H9 (cell line): ENCODE results near the gene DLG2. TPM values are rescaled to one million over a fixed set of nuclear protein-coding genes. Genes with fewer than 3 reads are reported as not detected.

ENCODE experiments used
- DNase-seq: peaks from one replicate; pipeline ENCODE4 v3.0.0-alpha.2; 2017
- H2AFZ ChIP-seq: one replicate; pipeline ENCODE4 v1.6.1; 2013; ENCODE audit warnings: mild to moderate bottlenecking, low read length, control low read depth, moderate library complexity
- H2AK5ac ChIP-seq: 2 replicates; pipeline ENCODE4 v1.6.1; 2013; ENCODE audit warnings: low read length, control low read depth, mixed read lengths; ENCODE audit not compliant: insufficient read length
- H2BK120ac ChIP-seq: one replicate; pipeline ENCODE4 v1.6.1; 2013; ENCODE audit warnings: low read depth, mild to moderate bottlenecking, low read length, control low read depth, inconsistent platforms; ENCODE audit not compliant: poor library complexity, severe bottlenecking
- H2BK12ac ChIP-seq: 2 replicates; pipeline ENCODE4 v1.6.1; 2013; ENCODE audit warnings: low read length, control low read depth, mixed read lengths, low read depth; ENCODE audit not compliant: insufficient read length
- H2BK15ac ChIP-seq: 2 replicates; pipeline ENCODE4 v1.6.1; 2013; ENCODE audit warnings: low read depth, low read length, control low read depth
- H2BK20ac ChIP-seq: one replicate; pipeline ENCODE4 v1.6.1; 2013; ENCODE audit warnings: low read depth, mild to moderate bottlenecking, low read length, control low read depth, inconsistent platforms; ENCODE audit not compliant: poor library complexity, severe bottlenecking
- H2BK5ac ChIP-seq: 2 replicates; pipeline ENCODE4 v1.6.1; 2013; ENCODE audit warnings: low read length, control low read depth, mixed read lengths; ENCODE audit not compliant: insufficient read length
- H3K14ac ChIP-seq: 2 replicates; pipeline ENCODE4 v1.6.1; 2013; ENCODE audit warnings: low read length, control low read depth; ENCODE audit not compliant: insufficient read depth
- H3K18ac ChIP-seq: 2 replicates; pipeline ENCODE4 v1.6.1; 2013; ENCODE audit warnings: low read depth, mild to moderate bottlenecking, mixed read lengths, low read length, control low read depth; ENCODE audit not compliant: insufficient read length
- H3K23ac ChIP-seq: 2 replicates; pipeline ENCODE4 v1.6.1; 2013; ENCODE audit warnings: low read length, control low read depth, mixed read lengths, low read depth; ENCODE audit not compliant: insufficient read length
- H3K23me2 ChIP-seq: 2 replicates; pipeline ENCODE4 v1.6.1; 2013; ENCODE audit warnings: low read depth, mild to moderate bottlenecking, mixed read lengths, low read length, control low read depth; ENCODE audit not compliant: insufficient read length, poor library complexity, severe bottlenecking
- H3K27ac ChIP-seq: 2 replicates; pipeline ENCODE4 v1.5.1; 2013; ENCODE audit warnings: low read length, control low read depth, mixed read lengths, low read depth; ENCODE audit not compliant: insufficient read length
- H3K27me3 ChIP-seq: 2 replicates; pipeline ENCODE4 v1.6.1; 2013; ENCODE audit warnings: low read length, control low read depth, inconsistent platforms; ENCODE audit not compliant: insufficient read depth
- H3K4ac ChIP-seq: 2 replicates; pipeline ENCODE4 v1.6.1; 2013; ENCODE audit warnings: low read depth, mild to moderate bottlenecking, control low read depth, inconsistent platforms, low read length, moderate library complexity
- H3K4me1 ChIP-seq: 2 replicates; pipeline ENCODE4 v1.6.1; 2013; ENCODE audit warnings: low read length, control low read depth, inconsistent platforms; ENCODE audit not compliant: insufficient read depth
- H3K4me2 ChIP-seq: 2 replicates; pipeline ENCODE4 v1.6.1; 2013; ENCODE audit warnings: low read length, control low read depth, mixed read lengths; ENCODE audit not compliant: insufficient read length, insufficient read depth
- H3K56ac ChIP-seq: 2 replicates; pipeline ENCODE4 v1.6.1; 2013; ENCODE audit warnings: low read depth, mild to moderate bottlenecking, mixed read lengths, low read length, control low read depth; ENCODE audit not compliant: insufficient read length
- H3K79me1 ChIP-seq: 2 replicates; pipeline ENCODE4 v1.6.1; 2013; ENCODE audit warnings: low read depth, mild to moderate bottlenecking, moderate library complexity, low read length, control low read depth, inconsistent platforms; ENCODE audit not compliant: insufficient read depth, poor library complexity, severe bottlenecking
- H3K79me2 ChIP-seq: 2 replicates; pipeline ENCODE4 v1.6.1; 2013; ENCODE audit warnings: low read length, control low read depth, inconsistent platforms; ENCODE audit not compliant: insufficient read depth
- H3K9ac ChIP-seq: 2 replicates; pipeline ENCODE4 v1.6.1; 2013; ENCODE audit warnings: low read length, control low read depth, mixed read lengths; ENCODE audit not compliant: insufficient read length; ENCODE audit errors: extremely low read depth
- H3K9me3 ChIP-seq: one replicate; pipeline ENCODE4 v1.6.1; 2013; ENCODE audit warnings: low read depth, low read length, inconsistent platforms; ENCODE audit not compliant: control insufficient read depth
- H3T11ph ChIP-seq: one replicate; pipeline ENCODE4 v1.6.1; 2013; ENCODE audit warnings: mild to moderate bottlenecking, low read length, control low read depth, inconsistent platforms
- H4K20me1 ChIP-seq: one replicate; pipeline ENCODE4 v1.6.1; 2013; ENCODE audit not compliant: control insufficient read depth, insufficient read length, insufficient read depth
- H4K5ac ChIP-seq: 2 replicates; pipeline ENCODE4 v1.6.1; 2013; ENCODE audit warnings: low read depth, mild to moderate bottlenecking, mixed read lengths, low read length, control low read depth; ENCODE audit not compliant: insufficient read length
- H4K8ac ChIP-seq: replicated peaks from 2 replicates; pipeline ENCODE4 v1.6.1; 2013; ENCODE audit warnings: low read length, control low read depth, mixed read lengths, low read depth; ENCODE audit not compliant: insufficient read length
- H4K91ac ChIP-seq: 2 replicates; pipeline ENCODE4 v1.6.1; 2013; ENCODE audit warnings: low read depth, mild to moderate bottlenecking, moderate library complexity, mixed read lengths, low read length, control low read depth; ENCODE audit not compliant: insufficient read length
- H3K27ac Mint-ChIP-seq, 3 experiments: 2 replicates in 2 of 3; 3 replicates in 1 of 3; pipeline ENCODE4 v1.8.0; 2020 to 2021; ENCODE audit warnings: mixed read lengths in 3 of 3, mild to moderate bottlenecking in 1 of 3, moderate library complexity in 1 of 3
- H3K27me3 Mint-ChIP-seq: 2 replicates; pipeline ENCODE4 v1.8.0; 2021; ENCODE audit warnings: low read depth, mild to moderate bottlenecking, moderate library complexity, mixed read lengths
- H3K36me3 Mint-ChIP-seq, 3 experiments: 2 replicates in 2 of 3; 3 replicates in 1 of 3; pipeline ENCODE4 v1.8.0; 2020 to 2021; ENCODE audit warnings: low read depth in 3 of 3, mixed read lengths in 3 of 3; ENCODE audit not compliant: insufficient read depth in 1 of 3
- H3K4me1 Mint-ChIP-seq, 2 experiments: 2 replicates each; pipeline ENCODE4 v1.8.0; 2020; ENCODE audit warnings: mixed read lengths in 2 of 2
- H3K4me3 Mint-ChIP-seq, 2 experiments: 2 replicates in 1 of 2; 3 replicates in 1 of 2; pipeline ENCODE4 v1.8.0; 2020 to 2021; ENCODE audit warnings: mild to moderate bottlenecking in 2 of 2, mixed read lengths in 2 of 2, moderate library complexity in 1 of 2
- H3K9me3 Mint-ChIP-seq, 2 experiments: 2 replicates in 1 of 2; 3 replicates in 1 of 2; pipeline ENCODE4 v1.8.0; 2020; ENCODE audit warnings: mild to moderate bottlenecking in 2 of 2, mixed read lengths in 2 of 2, moderate library complexity in 1 of 2
- WGBS: extraction: QIAGEN DNeasy Blood & Tissue Kit; methylation state at CpG from one replicate; pipeline ENCODE4 v1.1.7; 2013; ENCODE audit warnings: missing lambda C conversion rate, low lambda C conversion rate, mixed read lengths; ENCODE audit not compliant: insufficient read length; ENCODE audit errors: extremely low coverage; 5-methylcytosine and 5-hydroxymethylcytosine counted together
- total RNA-seq: library from RNA; stranded (reverse); gene quantifications from 2 replicates; pipeline ENCODE4 v1.2.1, GENCODE V29; 2021
- TF ChIP-seq, protein P1 (sequence below): fragments of 200-600 bp; sonication (generic); conservative IDR thresholded peaks from 3 replicates; pipeline ENCODE4 v1.8.0; 2021; ENCODE audit warnings: antibody characterized with exemption, mild to moderate bottlenecking

Gene DLG2
- total RNA-seq, 1 experiment from 2014 or later = 8.0 TPM

DNA sequence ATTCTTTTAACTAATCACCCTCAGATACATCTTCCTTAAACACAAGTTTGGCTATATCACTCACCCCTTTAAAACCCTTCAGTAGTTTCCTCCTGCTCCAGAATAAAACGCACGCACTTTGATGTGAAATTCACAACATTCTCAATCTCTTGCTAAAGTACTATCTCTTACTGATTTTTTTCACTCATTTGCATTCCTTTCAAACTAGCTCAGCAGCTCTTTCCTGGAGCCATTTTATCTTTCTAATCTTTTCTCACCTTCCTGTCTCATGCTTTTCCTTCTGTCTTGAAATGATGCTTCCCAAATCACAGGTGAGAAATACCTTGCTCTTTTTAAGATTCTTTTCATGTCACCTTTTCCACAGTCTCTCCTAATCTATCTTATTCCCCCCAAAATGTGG is 1074.4 kb downstream of the DLG2 start:
- WGBS = no CpG with 5 or more reads among the region's 2 CpGs
- H3K4me3 Mint-ChIP-seq = no peak overlapping the region

More for the DNA sequence above, 1074.4 kb downstream of the DLG2 start:
- Histone ChIP-seq H3K4ac (no peak overlapping the region), H3T11ph (no peak overlapping the region), H2BK120ac (no peak overlapping the region), H3K4me1 (no peaks in the 10 kb centered on the region), H3K27me3 (no peaks in the 10 kb centered on the region), H3K56ac (no peak overlapping the region), H2AFZ (no peak overlapping the region), H3K4me2 (no peak overlapping the region), H2BK20ac (no peak overlapping the region), H2BK12ac (no peak overlapping the region), H3K18ac (no peak overlapping the region), H3K9me3 (no peaks in the 10 kb centered on the region), H2AK5ac (no peak overlapping the region), H4K8ac (no peak overlapping the region), H3K14ac (no peak overlapping the region), H4K91ac (no peak overlapping the region), H4K5ac (no peak overlapping the region), H3K79me1 (no peaks in the 10 kb centered on the region), H3K9ac (no peak overlapping the region), H4K20me1 (no peaks in the 10 kb centered on the region), H2BK5ac (no peak overlapping the region), H3K27ac (no peak overlapping the region), H3K23me2 (no peaks in the 10 kb centered on the region), H2BK15ac (no peak overlapping the region), H3K23ac (no peak overlapping the region), H3K79me2 (no peaks in the 10 kb centered on the region)
- peaks cover 5% of the 10 kb centered on the region in 2 experiments for H3K4me1 Mint-ChIP-seq
- DNase-seq = no peak
- no peaks in the 10 kb centered on the region for H3K27me3 Mint-ChIP-seq
- TF ChIP-seq, protein P1, sequence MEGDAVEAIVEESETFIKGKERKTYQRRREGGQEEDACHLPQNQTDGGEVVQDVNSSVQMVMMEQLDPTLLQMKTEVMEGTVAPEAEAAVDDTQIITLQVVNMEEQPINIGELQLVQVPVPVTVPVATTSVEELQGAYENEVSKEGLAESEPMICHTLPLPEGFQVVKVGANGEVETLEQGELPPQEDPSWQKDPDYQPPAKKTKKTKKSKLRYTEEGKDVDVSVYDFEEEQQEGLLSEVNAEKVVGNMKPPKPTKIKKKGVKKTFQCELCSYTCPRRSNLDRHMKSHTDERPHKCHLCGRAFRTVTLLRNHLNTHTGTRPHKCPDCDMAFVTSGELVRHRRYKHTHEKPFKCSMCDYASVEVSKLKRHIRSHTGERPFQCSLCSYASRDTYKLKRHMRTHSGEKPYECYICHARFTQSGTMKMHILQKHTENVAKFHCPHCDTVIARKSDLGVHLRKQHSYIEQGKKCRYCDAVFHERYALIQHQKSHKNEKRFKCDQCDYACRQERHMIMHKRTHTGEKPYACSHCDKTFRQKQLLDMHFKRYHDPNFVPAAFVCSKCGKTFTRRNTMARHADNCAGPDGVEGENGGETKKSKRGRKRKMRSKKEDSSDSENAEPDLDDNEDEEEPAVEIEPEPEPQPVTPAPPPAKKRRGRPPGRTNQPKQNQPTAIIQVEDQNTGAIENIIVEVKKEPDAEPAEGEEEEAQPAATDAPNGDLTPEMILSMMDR = no peak
- peak overlapping the region in 1 of 3 experiments; percentile 41; a peak in 1 of 7 replicates for H3K27ac Mint-ChIP-seq
- no peaks in the 10 kb centered on the region for H3K36me3 Mint-ChIP-seq
- no peaks in the 10 kb centered on the region for H3K9me3 Mint-ChIP-seq
